Stimulated activated CD8-positive, alpha-beta memory T cell treated with anti-CD3 and anti-CD28 coated beads, Interleukin-15, amount 100 ng/mL, for 1 hour (primary cell): ENCODE results near the gene MYO7B.
"Not testable (repeated sequence)": the region's sequence is repeated elsewhere in the genome, so short reads cannot be mapped to it uniquely, and the experiment has no call there.

Experiments
- DNase-seq: peaks from one replicate; pipeline ENCODE4 v3.0.0-alpha.2; 2020; ENCODE audit warnings: low read depth

MYO7B gene

DNA sequence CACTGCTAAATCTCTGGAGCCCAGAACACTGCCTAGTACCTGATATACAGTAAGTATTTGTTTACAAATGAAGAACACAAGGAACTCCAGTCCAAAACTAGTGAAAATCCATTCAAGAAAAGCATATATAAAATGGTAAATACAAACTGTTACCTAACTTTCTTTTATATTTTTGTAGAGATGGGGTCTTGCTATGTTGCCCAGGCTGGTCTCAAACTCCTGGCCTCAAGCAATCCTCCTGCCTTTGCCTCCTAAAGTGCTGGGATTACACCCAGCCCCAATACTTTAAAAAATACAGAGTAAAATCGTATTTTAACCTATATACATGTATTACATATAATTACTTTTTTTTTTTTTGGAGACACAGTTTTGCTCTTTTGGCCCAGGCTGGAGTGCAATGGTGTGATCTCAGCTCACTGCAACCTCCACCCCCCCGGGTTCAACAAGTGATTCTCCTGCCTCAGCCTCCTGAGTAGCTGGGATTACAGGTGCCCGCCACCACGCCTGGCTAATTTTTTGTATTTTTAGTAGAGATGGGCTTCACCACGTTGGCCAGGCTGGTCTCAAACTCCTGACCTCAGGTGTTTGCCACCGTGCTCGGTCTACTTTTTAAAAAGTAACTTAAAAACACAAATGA is 11.2 kb upstream of the MYO7B start:
- not testable (repeated sequence) for DNase-seq

GRCh38 chr2:127525691-127526131 is 9.8 kb upstream of the MYO7B start:
- no peak for DNase-seq

DNA sequence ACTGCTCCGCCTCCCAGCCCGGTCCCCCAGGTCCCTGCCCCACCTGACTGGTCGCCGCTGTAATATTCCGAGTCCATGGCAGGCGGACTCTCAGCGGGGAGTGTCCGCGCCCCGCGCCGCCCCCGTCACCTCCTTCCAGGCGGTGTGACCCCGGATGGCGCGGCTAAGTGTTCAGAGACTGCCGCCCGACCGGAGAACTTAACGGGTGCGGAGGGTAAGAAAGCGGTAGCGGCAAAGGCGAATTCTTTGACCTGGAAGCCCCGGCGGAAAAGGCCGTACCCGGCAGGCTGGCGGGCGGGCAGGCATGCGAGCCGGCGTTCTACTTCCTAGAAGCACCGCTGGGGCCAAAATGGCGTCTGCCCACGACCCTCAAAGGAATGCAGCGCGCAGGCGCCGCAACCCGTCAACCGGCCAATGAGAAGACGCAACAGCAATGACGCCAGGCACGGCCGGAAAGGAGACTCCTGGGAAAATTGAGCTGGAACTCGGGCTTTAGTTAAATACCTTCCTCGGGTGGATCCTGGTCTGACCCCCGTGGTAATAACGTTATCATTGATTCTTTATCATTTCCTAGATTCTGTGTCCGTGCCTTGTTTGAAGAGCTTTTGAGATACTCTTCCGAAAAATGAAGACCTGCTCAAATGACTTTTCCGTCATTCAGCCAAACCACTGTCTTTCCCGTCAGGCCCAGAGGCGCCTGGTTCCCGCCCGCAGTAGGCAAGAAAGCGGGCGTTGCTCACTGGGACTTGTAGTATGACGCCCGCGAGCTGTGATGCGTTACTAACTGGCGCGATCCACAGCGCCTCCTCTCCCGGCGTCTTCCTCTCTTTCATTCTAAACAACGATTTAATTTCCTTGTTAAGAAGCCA is 9.1 kb upstream of the MYO7B start, which contains the start of gene IWS1:
IWS1 (minus strand) TSS at position 358 of the 869 bp plus-strand sequence; CDS start at position 77, 281 bp downstream.
- peak; percentile 82 for DNase-seq

GRCh38 chr2:127527001-127527804 is 8.3 kb upstream of the MYO7B start:
- no peak for DNase-seq

- no peak for DNase-seq
Measured at GRCh38 chr2:127528487-127528886, 7.0 kb upstream of the MYO7B start.

GRCh38 chr2:127529416-127529815 is 6.1 kb upstream of the MYO7B start:
- DNase-seq: not testable (repeated sequence)

DNA sequence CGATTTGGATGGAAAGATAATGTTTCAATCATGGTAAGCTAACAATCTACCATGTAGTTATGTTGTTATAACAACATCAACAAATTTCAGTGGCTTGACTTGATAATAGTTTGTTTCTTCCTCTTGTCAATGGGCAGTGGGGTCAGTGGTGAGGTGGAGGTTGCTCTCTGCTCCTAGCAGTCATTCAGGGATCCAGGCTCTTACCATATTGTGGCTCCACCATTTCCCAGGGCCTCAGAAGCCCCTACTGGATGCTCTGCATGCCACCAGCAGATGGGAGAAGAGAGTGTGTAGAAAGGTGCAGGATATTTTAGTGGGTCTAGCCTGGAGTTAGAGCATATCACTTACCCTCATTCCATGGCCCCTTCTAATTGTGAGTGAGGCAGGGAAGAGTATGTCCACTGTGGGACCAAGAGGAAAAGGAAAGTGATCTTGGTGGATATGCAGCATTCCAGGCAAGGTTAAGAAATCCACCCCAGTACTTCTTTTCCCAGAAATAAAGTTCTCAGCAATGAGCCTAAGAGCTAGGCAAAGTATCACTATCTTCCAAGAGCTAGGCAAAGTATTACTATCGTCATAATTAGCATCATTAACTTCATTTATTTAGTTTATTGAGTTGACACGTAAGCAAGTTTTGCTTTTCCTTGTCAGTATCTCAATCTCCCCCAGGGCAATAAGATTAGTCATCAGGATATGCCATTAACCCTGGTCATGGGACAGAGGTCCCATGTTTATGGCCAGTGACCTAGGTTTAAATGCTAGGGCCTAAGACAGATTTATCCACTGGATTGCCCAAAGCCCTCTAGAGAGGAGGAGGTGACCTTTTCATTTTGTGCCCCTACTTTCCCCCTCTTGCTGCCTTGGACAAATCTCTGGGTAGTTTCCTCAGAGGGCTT is 5.0 kb upstream of the MYO7B start:
- DNase-seq: no peak

DNA sequence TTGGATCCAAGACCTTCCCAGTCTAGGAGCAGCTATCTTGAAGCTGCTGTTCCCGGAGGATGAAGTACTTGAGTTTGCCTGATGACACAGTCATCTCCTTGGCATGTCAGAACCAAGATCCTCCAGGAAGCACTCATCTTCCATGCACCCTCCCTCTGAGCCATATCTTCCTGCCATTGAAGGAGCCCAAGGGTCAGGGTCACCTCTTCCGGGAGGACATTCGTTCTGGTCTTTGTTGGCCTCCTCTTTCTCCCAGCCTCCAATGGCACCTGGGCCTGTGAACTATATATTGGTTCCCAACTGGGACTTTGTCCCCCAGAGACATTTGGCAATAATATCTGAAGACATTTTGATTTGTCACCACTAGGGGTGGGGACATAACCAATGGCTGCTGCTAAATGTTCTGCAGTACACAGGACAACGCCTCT is 4.2 kb upstream of the MYO7B start:
- no peak for DNase-seq

- no peak for DNase-seq
Measured at GRCh38 chr2:127532296-127532695, 3.2 kb upstream of the MYO7B start.

- DNase-seq: no peak
Measured at GRCh38 chr2:127535918-127536317, 435 bp downstream of the MYO7B start.

- DNase-seq: no peak
Measured at GRCh38 chr2:127536707-127537541, 1.4 kb downstream of the MYO7B start.

DNA sequence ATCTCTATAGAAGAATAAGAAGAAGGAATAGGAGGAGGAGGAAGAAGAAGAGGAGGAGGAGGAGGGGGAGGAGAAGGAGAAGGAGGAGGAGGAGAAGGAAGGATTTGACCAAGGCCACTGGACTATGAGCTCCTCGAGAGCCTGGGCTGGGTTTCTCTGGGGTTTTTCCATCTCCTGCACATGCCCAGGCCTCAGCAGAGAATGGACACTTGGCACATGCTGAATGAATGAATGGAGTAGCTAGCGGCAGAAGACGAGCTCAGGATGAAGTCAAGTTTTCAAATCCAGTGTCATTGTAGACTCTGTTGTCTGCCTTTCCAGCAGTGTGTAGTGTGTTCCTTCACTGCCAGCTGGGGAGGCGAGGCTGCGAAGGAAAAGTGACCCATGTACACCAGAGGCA is 2.2 kb downstream of the MYO7B start:
- DNase-seq: no peak

DNA sequence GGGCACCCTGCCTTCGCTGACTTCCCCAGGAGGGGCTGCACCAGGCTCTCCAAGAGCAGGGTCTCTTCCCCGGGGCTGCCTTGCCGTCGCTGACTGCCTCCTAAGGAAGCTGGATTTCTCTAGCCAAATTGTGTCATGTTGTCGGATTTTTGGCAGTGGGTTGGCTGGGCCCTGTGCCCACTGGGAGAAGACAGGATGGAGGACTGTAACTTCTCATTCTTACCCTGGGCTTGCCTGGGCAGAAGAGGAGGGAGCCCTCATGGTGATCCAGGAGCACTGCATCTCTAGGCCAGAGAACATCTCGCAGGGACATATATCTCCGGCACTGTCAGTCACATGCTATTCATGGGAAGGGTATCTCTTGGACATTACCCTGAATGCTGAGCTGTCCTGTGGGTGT is 6.3 kb downstream of the MYO7B start:
- no peak for DNase-seq

DNA sequence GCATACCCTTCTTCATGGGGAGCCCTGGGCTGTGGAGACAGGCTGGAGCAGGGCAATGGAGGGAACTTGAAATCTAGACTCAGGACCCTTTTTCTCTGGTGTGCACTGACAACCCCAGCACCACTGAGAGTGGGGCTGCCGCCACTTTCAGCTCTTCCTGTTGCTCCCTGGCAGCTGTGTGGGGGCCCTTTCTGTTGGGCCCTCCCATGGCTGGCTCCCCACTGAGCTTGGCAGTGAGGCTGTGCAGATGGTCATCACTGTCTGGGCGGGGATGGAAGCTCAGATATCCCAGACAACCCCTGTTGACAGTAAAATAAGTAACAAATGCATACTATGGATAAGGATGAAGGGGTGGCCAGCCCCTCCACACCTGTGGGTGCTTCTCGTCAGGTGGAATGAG is 6.7 kb downstream of the MYO7B start:
- DNase-seq: no peak

DNA sequence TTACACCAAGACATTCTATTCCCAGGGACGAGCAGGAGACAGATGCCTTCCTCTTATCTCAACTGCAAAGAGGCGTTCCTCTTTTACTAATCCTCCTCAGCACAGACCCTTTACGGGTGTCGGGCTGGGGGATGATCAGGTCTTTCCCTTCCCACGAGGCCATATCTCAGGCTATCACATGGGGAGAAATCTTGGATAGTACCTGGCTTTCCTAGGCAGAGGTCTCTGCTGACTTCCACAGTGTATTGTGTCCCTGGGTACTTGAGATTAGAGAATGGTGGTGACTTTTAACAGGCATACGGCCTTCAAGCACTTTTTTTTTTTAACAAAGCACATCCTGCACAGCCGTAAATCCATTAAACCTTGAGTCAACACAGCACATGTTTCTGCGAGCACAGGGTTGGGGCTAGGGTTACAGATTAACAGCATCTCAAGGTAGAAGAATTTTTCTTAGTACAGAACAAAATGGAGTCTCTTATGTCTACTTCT is 7.6 kb downstream of the MYO7B start:
- not testable (repeated sequence) for DNase-seq

DNA sequence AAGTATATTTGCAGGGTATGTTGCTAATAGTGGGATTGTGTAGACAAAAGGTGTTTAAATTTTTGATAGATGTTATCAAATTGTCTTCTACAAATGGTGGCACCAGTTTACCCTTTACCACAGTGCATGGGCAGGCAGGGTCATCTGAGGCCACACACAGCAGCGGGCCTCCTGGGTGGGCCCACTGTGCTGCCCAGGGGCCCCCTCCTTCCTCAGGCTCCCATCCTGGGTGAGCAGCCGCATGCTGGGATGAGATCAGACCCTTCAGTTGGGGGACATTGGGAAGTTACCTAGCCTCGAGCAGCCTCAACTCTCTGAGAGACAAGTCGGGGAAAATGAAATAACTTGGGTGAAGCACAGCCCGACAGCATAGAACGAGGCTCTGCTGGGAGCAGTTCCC is 9.7 kb downstream of the MYO7B start:
- DNase-seq: no peak

DNA sequence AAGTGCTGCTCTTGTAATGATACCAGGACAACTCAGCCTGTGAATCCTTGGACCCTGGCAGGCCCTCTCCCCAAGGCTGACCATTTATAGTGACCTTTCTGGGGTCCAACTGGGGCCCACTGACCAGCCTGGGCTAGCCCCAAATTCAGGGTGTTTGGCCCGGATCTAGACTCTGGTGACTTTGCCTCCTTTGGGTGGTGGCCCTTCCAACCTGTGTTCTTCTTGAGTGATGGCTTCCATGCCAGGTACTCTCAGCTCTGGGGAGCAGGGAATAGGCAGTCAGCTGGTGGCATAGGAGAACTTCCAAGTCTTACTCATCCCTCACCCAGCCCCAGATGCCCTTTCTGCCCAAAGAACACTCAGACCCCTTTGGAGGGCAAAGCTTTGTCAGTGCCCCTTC is 10.3 kb downstream of the MYO7B start:
- DNase-seq: no peak

DNA sequence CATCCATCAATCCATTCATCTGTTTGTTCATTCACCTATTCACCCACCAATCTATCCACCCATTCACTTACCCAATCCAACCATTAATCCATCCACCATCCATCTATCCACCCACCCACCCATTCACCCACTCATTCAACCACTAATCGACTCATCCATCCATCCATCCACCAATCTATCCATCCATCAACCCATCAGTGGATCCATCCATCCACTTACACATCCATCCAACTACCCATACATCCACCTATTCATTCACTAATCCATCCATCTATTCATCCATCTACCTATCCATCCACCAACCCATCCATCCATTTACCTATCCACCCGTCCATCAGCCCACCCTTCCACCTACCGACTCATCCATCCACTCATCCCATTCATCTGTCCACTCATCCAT is 11.3 kb downstream of the MYO7B start:
- no peak for DNase-seq

- DNase-seq: no peak
Measured at GRCh38 chr2:127551221-127551930, 15.9 kb downstream of the MYO7B start.

- no peak for DNase-seq
Measured at GRCh38 chr2:127552336-127552735, 16.9 kb downstream of the MYO7B start.
